AG20443 (cell line): ENCODE measurements around the gene RAD51B.

Experiments used
- DNase-seq: peaks from one replicate; pipeline ENCODE4 v3.0.0; 2012; ENCODE audit warnings: low spot score, mixed read lengths

RAD51B gene

GRCh38 chr14:68637106-68638021 lies 817.8 kb downstream of the RAD51B start:
- peak; percentile 69 for DNase-seq

DNA sequence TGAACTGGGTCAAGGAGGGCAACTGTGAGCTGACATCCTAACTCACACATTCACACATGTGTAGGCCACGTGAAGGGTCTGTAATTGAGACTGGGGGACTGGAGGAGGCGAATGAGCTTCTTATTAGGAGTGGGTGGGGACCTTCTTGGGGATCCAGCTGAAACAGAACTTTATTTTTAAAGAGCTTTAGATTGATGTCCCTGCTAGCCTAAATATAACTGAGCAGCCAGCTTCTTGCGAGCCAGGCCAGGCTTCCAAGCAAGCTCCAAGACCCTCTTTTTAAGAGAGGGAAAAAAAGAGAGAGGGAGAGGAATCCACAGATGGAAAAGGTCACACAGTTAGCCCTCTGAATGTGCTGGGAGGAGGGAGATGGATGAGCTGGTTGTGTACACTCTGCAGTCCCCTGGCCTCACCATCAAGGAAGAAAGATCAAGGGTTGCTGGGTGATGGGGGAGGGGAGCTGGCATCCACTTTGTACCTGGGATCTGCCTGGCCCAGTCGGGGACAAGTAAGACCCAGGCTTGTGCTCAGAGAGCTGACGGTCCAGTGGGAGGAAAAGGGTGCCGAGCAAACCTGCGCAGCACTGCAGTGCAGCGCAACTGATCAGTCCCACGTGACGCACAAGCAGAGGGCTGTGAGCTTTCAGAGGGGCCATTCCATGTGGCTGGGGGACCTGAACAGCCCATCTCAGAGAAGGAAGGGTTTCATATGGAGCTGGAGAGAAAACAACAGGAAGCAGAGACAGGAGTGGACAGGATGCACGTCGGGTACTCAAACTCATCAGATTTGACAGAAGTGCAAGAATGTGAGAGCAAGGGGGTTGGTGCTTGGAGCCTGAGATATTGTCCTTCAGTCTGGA lies 818.8 kb downstream of the RAD51B start:
- DNase-seq, result no peak

GRCh38 chr14:68639000-68639757 lies 819.6 kb downstream of the RAD51B start:
- DNase-seq, result no peak

DNA sequence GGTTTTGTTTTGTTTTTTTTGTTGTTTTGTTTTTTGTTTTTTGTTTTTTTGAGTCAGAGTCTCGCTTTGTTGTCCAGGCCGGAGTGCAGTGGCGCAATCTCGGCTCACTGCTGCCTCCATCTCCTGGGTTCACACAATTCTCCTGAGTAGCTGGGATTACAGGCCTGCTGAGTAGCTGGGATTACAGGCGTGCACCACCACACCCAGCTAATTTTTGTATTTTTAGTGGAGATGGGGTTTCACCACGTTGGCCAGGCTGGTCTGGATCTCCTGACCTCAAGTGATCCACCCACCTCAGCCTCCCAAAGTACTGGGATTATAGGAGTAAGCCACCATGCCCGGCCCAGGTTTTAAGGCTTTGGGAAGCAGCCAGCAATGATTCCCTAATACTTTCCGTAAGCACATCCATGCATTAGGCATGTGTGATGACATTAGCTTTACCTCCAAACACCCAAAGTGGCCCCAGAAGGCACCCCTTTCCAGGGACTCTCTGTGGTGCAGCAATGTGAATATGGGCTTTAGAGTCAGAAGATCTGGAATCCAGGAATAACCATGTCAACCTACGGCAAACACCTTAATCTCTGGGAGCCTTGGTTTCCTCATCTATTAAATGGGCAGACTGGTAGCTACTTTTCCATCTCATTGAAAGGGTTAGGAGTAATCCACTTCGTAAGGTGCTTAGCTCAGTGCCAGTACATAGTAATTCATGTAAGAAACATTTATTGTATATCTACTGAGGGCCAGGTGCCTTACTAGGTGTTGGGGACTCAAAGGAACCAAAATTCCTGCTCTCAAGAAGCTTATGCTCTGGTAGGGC lies 820.4 kb downstream of the RAD51B start:
- DNase-seq, result no peak

DNA sequence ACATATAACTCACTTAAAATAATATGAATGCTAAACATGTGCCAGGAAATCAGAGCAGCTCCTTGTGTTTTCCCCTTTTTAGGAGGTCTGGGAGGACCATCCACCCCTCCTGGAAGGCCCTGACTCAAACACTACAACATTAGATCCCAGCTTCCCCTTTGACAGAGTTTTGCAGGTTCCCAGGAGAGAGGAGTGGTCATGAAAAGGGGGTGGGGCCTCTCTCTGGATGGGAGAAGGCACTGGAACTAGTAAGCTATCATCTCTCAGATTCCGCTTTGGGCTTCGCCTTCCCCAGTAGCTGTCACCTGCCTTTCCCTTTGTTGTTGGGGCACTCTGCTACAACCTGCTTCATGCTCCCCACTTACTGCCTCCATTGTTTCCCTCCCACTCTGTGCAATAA lies 824.1 kb downstream of the RAD51B start:
- DNase-seq, result no peak

DNA sequence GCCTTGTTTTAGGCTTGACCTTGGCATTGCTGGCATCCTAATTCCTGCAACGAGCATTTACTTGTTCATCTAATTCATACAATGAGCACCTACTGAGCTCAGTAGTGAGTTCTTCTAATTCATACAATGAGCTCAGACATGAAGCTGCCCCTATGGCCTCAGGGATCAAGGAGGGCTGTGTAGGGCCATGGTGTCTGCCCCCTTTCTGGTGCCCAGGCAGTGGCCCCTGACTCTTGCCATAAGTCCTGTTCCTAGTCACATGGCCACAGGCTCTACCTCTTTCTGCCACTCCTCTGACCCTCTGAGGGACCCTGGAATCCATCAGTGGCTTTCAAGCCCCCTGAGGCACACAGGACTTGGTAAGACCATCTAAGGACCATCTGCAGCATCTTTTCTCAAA lies 824.5 kb downstream of the RAD51B start:
- DNase-seq, result no peak

DNA sequence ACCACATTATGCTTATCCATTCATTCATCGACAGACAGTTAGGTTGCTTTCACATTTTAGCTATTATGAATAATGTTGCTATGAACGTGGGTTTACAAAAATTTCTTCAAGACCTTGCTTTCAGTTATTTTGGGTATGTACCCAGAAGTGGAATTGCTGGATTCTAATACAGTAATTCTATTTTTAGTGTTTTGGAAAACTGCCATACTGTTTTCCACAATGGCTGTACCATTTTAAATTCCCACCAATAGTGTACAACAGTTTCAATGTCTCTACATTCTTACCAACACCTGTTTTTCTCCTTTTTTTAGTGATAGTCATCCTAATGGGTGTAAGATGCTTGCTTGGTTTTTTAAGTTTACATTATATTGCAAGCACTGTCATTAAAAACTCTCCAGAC lies 825.8 kb downstream of the RAD51B start:
- no peak for DNase-seq

GRCh38 chr14:68649476-68650189 lies 830.1 kb downstream of the RAD51B start:
- DNase-seq, result no peak

DNA sequence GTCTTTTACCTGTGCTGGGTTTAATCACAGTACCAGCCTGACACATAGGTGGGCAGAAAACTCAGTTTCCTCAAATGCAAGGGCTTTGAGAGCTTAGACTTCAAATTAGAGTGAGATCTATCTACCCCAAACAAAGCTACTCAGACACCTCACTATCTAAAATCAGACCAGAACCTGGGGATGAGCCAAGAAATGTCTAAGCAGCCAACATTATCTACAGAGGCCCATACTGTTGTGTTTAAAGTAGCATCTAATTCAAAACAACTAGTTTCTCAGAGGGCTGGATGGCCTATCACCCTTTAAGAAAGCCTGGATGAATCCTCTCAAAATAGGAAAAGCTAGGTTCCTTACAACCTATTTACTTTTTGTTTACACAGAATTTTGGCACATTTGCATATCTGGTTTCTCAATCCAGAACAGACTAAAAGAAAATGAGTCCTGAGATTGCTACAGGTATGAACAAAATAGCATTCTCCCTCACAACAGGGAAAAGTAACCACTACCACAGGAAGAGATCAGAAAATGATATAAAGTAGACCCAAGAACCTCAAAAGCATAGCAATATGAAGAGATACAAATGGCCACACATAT lies 830.9 kb downstream of the RAD51B start:
- no peak for DNase-seq

DNA sequence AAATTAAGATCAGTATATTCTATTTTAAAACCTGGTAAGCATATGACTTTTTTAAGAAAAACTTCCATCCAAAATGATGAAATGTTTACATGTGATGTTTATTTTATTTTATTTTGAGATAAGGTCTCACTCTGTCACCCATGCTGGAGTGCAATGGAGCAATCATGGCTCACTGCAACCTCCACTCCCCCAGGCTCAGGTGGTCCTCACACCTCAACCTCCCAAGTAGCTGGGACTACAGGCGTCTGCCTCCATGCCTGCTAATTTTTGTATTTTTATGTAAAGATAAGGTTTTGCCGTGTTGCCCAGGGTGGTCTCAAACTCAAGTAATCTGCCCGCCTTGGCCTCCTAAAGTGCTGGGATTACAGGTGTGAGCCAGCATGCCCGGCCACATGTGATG lies 831.5 kb downstream of the RAD51B start:
- no peak for DNase-seq

- no peak for DNase-seq
Measured at GRCh38 chr14:68651652-68652432, 832.3 kb downstream of the RAD51B start.

- no peak for DNase-seq
Measured at GRCh38 chr14:68652433-68652690, 832.8 kb downstream of the RAD51B start.

DNA sequence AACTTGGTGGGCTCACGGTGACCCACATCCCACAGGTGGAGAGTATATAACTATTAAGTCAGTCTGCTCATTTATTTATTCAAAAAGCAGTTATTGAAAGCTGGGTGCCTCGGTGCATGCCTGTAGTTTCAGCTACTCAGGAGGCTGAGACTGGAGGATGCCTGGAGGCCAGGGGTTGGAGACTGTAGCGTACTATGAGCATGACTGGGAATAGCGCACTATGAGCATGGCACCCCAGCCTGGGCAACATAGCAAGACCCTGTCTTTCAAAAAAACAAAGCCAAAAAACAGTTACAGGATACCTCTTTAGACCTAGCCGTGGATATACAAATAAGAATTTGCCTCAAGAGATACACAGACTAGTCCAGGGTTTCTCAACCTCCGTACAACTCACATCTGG lies 833.5 kb downstream of the RAD51B start:
- no peak for DNase-seq

DNA sequence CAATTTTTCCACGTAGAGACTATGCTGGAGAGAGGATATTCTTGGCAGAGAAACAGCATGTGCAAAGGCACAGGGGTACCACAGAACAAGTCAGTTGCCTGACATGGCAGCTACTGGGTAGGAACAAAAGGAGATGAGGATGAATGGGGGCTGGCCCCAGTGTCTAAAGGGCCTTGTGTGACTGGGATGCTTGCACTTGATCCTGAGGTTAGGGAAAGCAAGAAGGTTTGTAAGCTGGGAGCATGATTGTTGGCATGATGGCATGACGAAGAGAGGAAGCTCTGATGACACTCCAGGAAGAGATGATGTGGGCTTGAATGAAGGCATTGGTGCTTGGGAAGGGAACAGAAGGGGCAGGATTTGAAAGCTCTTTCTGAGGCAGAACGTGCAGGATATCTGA lies 834.2 kb downstream of the RAD51B start:
- no peak for DNase-seq

DNA sequence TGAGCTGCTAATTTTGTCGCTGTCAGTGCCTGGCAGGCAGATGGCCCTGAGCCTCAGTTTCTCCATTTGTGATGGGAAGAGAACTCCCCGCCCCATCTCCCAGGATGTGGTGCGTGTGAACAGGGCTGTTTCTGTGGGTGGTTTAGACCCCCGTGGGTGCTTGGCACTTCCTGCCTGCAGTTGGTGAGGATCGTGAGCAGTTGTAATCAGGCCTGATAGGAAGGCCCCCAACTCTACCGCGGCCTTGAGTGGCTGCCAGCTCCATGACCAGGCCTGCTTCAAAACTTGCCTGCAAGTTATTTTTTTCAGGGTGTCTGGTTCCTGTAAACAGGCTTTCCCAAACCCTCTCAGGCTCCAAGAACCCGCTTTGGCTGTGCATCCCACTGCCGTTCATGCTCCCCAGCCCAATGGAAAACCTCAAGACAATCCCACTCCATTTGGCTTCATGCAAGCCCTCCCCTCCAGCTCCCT lies 834.9 kb downstream of the RAD51B start:
- DNase-seq, result no peak

- DNase-seq, result no peak
Measured at GRCh38 chr14:68655021-68655831, 835.6 kb downstream of the RAD51B start.

DNA sequence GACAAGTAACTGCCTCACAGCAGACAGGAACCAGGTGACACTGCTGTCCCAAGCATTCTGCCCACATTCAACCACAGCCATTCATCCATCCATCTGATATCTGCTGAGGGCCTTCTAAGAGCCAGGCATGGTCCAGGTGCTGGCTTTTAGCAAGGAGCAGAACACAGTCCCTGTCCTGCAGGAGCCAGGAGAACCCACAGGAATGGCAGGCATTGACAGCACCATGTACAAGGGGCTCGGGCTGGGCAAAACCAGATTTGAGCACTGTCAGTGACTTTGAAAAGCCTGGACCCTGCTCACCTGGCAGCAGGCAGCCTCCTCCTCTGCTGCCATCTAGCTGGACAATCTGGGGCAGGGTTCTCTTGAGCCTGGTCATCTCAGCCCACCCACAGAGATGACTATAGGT lies 836.3 kb downstream of the RAD51B start:
- DNase-seq, result no peak

DNA sequence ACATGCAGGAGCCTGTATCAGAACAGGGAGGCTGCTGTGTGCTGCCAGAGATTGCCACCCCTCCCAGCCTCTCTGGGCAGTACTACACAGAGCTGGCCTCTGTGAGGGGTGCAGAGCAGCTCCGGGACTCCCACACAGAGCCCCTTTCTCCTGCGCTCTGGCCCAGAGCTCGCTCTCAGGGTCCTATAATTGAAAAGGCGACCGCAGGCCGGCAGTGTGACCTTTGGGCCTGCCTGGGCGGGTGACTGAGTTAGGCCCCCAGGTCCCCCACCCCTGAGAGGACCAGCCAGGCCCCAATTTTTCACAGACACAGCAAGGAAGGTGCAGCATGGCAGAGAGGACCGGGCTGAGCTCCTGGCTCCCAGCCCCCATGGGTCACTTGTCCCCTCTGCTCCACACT lies 836.9 kb downstream of the RAD51B start:
- DNase-seq, result no peak
